GM12878 (cell line): ENCODE measurements around the gene RBBP8NL. TPM values are rescaled to one million over a fixed set of nuclear protein-coding genes. Genes with fewer than 3 reads are reported as not detected.

Experiments
- ATAC-seq: fragments of 200-7000 bp; cut with Tn5 transposase; 3 replicates; pipeline ENCODE4 v1.9.1; 2020; ENCODE audit warnings: mild to moderate bottlenecking, moderate library complexity
- BruUV-seq: library from RNA; stranded (reverse); fragments of 400-500 nt; replicated peaks from 2 replicates; lab custom pipeline; 2021; lab: Mats Ljungman, UMichigan
- CTCF ChIA-PET: fragments of 300-600 bp; sonication (Branson Sonifier 250); formaldehyde crosslinking; extraction: SDS; loops from one replicate; lab custom pipeline; 2021; ENCODE audit warnings: inconsistent platforms; lab: Yijun Ruan, JAX
- POLR2A ChIA-PET: fragments of 350-600 bp; formaldehyde crosslinking; extraction: SDS; loops from one replicate; lab custom pipeline; 2021; ENCODE audit warnings: inconsistent platforms; lab: Charles Lee
- RAD21 ChIA-PET: fragments of 300-600 bp; sonication (Branson Sonifier 250); formaldehyde crosslinking; loops from one replicate; lab custom pipeline; 2023; ENCODE audit warnings: antibody characterized with exemption; ENCODE audit not compliant: unreplicated experiment; lab: Charles Lee
- SMC1A ChIA-PET: fragments of 300-600 bp; sonication (Branson Sonifier 250); formaldehyde crosslinking; loops from one replicate; lab custom pipeline; 2023; ENCODE audit not compliant: unreplicated experiment, uncharacterized antibody; lab: Charles Lee
- DNase-seq: peaks from one replicate; pipeline ENCODE4 v3.0.0-alpha.2; 2011; ENCODE audit warnings: low read depth, low spot score
- FAIRE-seq: peaks from 3 replicates; lab custom pipeline; 2011; peaks lifted over from hg19 to GRCh38; lab: Jason Lieb, UNC
- H2AFZ ChIP-seq: 2 replicates; pipeline ENCODE4 v1.6.0; 2011; ENCODE audit warnings: low read depth, low read length, control low read depth; ENCODE audit not compliant: control insufficient read depth
- H3K27ac ChIP-seq: 2 replicates; pipeline ENCODE4 v1.5.1; 2011; ENCODE audit warnings: control low read depth; ENCODE audit not compliant: control insufficient read depth, insufficient read depth
- H3K27me3 ChIP-seq, 2 experiments: replicated peaks in 1 of 2; 2 replicates each; pipeline versions ENCODE4 v1.6.0 to v1.6.1; 2011; ENCODE audit warnings: low read length in 1 of 2; ENCODE audit not compliant: control insufficient read depth in 2 of 2, insufficient read depth in 2 of 2
- H3K36me3 ChIP-seq, 2 experiments: 2 replicates each; pipeline ENCODE4 v1.5.1; 2011; ENCODE audit warnings: low read length in 1 of 2; ENCODE audit not compliant: control insufficient read depth in 2 of 2, insufficient read depth in 2 of 2
- H3K4me1 ChIP-seq: 2 replicates; pipeline ENCODE4 v1.6.1; 2011; ENCODE audit warnings: mild to moderate bottlenecking, low read length, moderate library complexity, mixed read lengths; ENCODE audit not compliant: control insufficient read depth, insufficient read depth
- H3K4me2 ChIP-seq: 2 replicates; pipeline ENCODE4 v1.6.0; 2011; ENCODE audit warnings: control low read depth; ENCODE audit not compliant: control insufficient read depth, insufficient read depth
- H3K4me3 ChIP-seq: fragments of 200-600 bp; sonication (generic); 2 replicates; pipeline ENCODE4 v1.5.1; 2016
- H3K79me2 ChIP-seq: 2 replicates; pipeline ENCODE4 v1.6.0; 2011; ENCODE audit warnings: low read length; ENCODE audit not compliant: control insufficient read depth, insufficient read depth
- H3K9ac ChIP-seq: 2 replicates; pipeline ENCODE4 v1.8.0; 2011; ENCODE audit warnings: low read length, control low read depth, mixed read lengths; ENCODE audit not compliant: control insufficient read depth, insufficient read depth
- H3K9me3 ChIP-seq: replicated peaks from 3 replicates; pipeline ENCODE4 v1.5.1; 2011; ENCODE audit warnings: mild to moderate bottlenecking, low read length; ENCODE audit not compliant: control insufficient read depth, insufficient read depth
- H4K20me1 ChIP-seq: 2 replicates; pipeline ENCODE4 v1.6.0; 2011; ENCODE audit not compliant: control insufficient read depth, insufficient read depth
- BRCA1 ChIP-seq: IDR thresholded peaks from 2 replicates; pipeline ENCODE4 v1.6.1; 2011; ENCODE audit warnings: low read depth, low read length, improper control_type of control experiment
- CBFB ChIP-seq: IDR thresholded peaks from 2 replicates; pipeline ENCODE4 v1.6.1; 2016; ENCODE audit warnings: antibody characterized with exemption, low read depth
- CBX3 ChIP-seq: fragments of 200-600 bp; sonication (generic); IDR thresholded peaks from 2 replicates; pipeline ENCODE4 v1.6.1; 2016; ENCODE audit warnings: low read depth, borderline replicate concordance
- DPF2 ChIP-seq: fragments of 450-650 bp; IDR thresholded peaks from 2 replicates; pipeline ENCODE4 v1.6.1; 2017; ENCODE audit warnings: mild to moderate bottlenecking
- ESRRA ChIP-seq: IDR thresholded peaks from 2 replicates; pipeline ENCODE4 v1.6.1; 2012; ENCODE audit warnings: mild to moderate bottlenecking, low read length, improper control_type of control experiment
- IKZF1 ChIP-seq: fragments of 450-650 bp; conservative IDR thresholded peaks from 2 replicates; pipeline ENCODE4 v1.6.1; 2017; ENCODE audit warnings: antibody characterized with exemption, mild to moderate bottlenecking
- STAT1 ChIP-seq: fragments of 450-650 bp; conservative IDR thresholded peaks from 2 replicates; pipeline ENCODE4 v1.6.1; 2014; ENCODE audit warnings: antibody characterized with exemption, mild to moderate bottlenecking
- TBL1XR1 ChIP-seq: IDR thresholded peaks from 2 replicates; pipeline ENCODE4 v1.6.1; 2012; ENCODE audit warnings: low read depth, low read length, improper control_type of control experiment
- WGBS: methylation state at CpG from one replicate; pipeline ENCODE4 v1.1.6; 2016; ENCODE audit warnings: low lambda C conversion rate; ENCODE audit not compliant: insufficient replicate concordance, insufficient coverage; ENCODE audit errors: missing lambda C conversion rate; 5-methylcytosine and 5-hydroxymethylcytosine counted together
- in situ Hi-C: fragments of 300-500 bp; cut with MboI; formaldehyde crosslinking; loops from 9 replicates; pipeline ENCODE4 v1.14.3; 2018; ENCODE audit warnings: mixed read lengths
- intact Hi-C: fragments of 100-400 bp; cut with micrococcal nuclease; formaldehyde crosslinking; loops from one replicate; pipeline ENCODE4 v1.14.2; 2022; ENCODE audit not compliant: unreplicated experiment
- polyA plus RNA-seq, 11 experiments: library from polyadenylated mRNA; depleted of rRNA in 4 of 11; unstranded in 6 of 11; stranded (reverse) in 5 of 11; fragments of >200 nt; fragmentation: Nextera tagmentation in 4 of 11; fragmentation: Illumina TruSeq in 1 of 11; extraction: Ambion mirVana in 4 of 11; extraction: Trizol in 1 of 11; gene quantifications; 1 replicate in 1 of 11; 2 replicates in 10 of 11; pipeline versions ENCODE4 v1.2.1 to v1.2.3, GENCODE V29; 2011 to 2016; ENCODE audit warnings: inconsistent platforms in 2 of 11, missing spikeins in 2 of 11, low read depth in 1 of 11
- total RNA-seq, 4 experiments: library from RNA; depleted of rRNA in 3 of 4; stranded (reverse); fragments of >200 nt in 3 of 4; fragmentation: Illumina TruSeq in 1 of 4; extraction: Trizol in 1 of 4; gene quantifications; 2 replicates each; pipeline versions ENCODE4 v1.2.1 to v1.2.3, GENCODE V29; 2013 to 2021
- TF ChIP-seq, protein P1 (sequence below): IDR thresholded peaks from 2 replicates; pipeline ENCODE4 v1.6.1; 2011; ENCODE audit warnings: borderline replicate concordance, low read depth, mild to moderate bottlenecking, moderate library complexity, mixed read lengths, low read length; ENCODE audit not compliant: insufficient read depth; ENCODE audit errors: extremely low read length

The RBBP8NL gene
- total and polyA plus RNA-seq, 10 of the 15 experiments (the other 5 are each of a cell fraction or from before 2014, with no cell fraction given) = not detected

DNA sequence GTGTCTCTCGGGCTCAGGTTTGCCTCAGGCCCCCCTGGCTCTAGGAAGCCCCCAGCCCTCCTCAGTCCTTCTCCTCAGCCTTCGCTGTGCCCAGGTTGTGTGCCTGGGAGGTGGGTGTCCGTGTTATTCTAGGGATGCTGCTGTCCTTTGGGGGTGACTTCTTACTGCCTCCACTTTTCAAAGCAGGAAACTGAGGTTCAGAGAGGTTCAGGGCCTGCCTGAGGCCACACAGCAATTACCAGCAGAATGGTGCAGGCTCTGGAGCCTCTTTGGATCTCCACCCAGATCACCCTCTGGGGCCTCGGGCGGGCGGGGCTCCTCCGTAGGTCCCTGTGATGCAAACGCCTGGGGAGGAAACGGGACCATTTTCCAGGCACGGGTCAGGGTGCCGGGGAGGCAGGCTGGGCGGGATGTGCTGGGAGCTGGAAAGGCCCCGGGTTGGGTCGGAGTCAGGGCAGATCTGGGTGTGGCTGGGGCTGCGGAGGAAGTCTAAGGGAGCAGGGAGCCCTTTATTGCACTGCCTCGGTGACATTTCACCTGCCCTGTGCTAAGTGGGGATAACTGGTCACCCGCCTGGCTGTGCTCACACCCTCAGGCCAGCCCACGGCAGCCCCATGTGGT is 25.2 kb upstream of the RBBP8NL start (continued):
- TF ChIP-seq CBFB (no peak), BRCA1 (no peak), ESRRA (no peak)

DNA sequence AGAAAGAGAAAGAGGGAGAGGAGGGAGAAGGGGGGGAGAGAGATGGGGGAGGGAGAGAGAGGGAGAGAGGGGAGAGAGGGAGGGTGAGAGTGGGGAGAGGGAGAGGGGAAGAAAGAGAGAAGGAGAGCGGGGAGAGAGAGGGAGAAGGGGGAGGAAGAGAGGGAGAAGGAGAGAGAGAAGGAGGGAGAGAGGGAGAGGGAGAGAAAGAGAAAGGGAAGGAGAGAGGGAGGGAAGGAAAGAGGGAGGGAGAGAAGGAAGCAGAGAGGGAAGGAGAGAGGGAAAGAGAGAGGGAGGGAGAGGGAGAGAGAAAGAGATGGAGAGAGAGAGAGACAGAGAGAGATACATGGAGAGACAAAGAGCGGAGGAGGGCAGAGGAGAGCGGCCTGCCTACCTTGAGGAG is 24.6 kb upstream of the RBBP8NL start:
- Histone ChIP-seq H3K9me3 (no peaks in the 10 kb centered on the region), H3K9ac (no peak overlapping the region), H3K36me3 (no peaks in the 10 kb centered on the region), H2AFZ (no peak overlapping the region), H3K4me3 (no peak overlapping the region), H3K27me3 (peaks cover 0 to 5% of the 10 kb centered on the region in 2 experiments; a peak in 3 of 4 replicates), H3K27ac (no peak overlapping the region), H3K79me2 (no peaks in the 10 kb centered on the region), H4K20me1 (no peaks in the 10 kb centered on the region), H3K4me1 (no peaks in the 10 kb centered on the region), H3K4me2 (no peak overlapping the region)
- 63% methylated on average over 3 of the region's 3 CpGs for WGBS
- in situ Hi-C loops (no loop called here), intact Hi-C loops (no loop called here)
- POLR2A ChIA-PET = no interaction called here
- SMC1A ChIA-PET = no interaction called here
- CTCF ChIA-PET = no interaction called here
- FAIRE-seq (no peak), DNase-seq (no peak), ATAC-seq (no peak)
- RAD21 ChIA-PET = no interaction called here
- no TSS peak for BruUV-seq
- TF ChIP-seq IKZF1 (no peak), TBL1XR1 (no peak), DPF2 (no peak), CBX3 (no peak), STAT1 (no peak)
- TF ChIP-seq, protein P1, sequence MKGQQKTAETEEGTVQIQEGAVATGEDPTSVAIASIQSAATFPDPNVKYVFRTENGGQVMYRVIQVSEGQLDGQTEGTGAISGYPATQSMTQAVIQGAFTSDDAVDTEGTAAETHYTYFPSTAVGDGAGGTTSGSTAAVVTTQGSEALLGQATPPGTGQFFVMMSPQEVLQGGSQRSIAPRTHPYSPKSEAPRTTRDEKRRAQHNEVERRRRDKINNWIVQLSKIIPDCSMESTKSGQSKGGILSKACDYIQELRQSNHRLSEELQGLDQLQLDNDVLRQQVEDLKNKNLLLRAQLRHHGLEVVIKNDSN = no peak
